Measurements from ENCODE around the gene ESF1.

DNA sequence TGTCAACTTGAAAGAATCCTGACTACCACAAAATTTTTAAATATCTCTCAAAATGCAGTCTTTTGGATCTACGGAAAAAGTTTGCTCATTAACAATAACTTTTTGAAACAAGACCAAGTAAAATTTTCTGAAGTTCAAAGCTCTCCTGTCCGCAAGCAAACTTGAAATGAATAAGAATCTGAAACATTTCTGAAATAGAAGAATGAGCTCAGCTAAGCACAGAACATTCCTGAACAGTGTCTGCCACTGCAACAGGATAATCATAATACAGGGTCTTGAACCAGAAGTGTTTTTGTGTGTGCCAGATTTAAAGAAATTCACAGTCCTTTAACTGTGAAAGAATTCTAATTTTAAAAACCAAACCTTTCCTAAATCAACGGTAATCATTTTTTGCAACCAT lies 96.9 kb downstream of the ESF1 start:
- TF ChIP-seq, protein P1, sequence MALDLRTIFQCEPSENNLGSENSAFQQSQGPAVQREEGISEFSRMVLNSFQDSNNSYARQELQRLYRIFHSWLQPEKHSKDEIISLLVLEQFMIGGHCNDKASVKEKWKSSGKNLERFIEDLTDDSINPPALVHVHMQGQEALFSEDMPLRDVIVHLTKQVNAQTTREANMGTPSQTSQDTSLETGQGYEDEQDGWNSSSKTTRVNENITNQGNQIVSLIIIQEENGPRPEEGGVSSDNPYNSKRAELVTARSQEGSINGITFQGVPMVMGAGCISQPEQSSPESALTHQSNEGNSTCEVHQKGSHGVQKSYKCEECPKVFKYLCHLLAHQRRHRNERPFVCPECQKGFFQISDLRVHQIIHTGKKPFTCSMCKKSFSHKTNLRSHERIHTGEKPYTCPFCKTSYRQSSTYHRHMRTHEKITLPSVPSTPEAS (tag by site-specific recombination; IDR thresholded peaks at IDR 0.05), result no peak
- TF ChIP-seq, protein P2, sequence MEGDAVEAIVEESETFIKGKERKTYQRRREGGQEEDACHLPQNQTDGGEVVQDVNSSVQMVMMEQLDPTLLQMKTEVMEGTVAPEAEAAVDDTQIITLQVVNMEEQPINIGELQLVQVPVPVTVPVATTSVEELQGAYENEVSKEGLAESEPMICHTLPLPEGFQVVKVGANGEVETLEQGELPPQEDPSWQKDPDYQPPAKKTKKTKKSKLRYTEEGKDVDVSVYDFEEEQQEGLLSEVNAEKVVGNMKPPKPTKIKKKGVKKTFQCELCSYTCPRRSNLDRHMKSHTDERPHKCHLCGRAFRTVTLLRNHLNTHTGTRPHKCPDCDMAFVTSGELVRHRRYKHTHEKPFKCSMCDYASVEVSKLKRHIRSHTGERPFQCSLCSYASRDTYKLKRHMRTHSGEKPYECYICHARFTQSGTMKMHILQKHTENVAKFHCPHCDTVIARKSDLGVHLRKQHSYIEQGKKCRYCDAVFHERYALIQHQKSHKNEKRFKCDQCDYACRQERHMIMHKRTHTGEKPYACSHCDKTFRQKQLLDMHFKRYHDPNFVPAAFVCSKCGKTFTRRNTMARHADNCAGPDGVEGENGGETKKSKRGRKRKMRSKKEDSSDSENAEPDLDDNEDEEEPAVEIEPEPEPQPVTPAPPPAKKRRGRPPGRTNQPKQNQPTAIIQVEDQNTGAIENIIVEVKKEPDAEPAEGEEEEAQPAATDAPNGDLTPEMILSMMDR (tag by site-specific recombination; IDR thresholded peaks at IDR 0.05), result no peak
- no peak for TF ChIP-seq FEZF1 (tag by site-specific recombination; IDR thresholded peaks at IDR 0.05)
- TF ChIP-seq, protein P3, sequence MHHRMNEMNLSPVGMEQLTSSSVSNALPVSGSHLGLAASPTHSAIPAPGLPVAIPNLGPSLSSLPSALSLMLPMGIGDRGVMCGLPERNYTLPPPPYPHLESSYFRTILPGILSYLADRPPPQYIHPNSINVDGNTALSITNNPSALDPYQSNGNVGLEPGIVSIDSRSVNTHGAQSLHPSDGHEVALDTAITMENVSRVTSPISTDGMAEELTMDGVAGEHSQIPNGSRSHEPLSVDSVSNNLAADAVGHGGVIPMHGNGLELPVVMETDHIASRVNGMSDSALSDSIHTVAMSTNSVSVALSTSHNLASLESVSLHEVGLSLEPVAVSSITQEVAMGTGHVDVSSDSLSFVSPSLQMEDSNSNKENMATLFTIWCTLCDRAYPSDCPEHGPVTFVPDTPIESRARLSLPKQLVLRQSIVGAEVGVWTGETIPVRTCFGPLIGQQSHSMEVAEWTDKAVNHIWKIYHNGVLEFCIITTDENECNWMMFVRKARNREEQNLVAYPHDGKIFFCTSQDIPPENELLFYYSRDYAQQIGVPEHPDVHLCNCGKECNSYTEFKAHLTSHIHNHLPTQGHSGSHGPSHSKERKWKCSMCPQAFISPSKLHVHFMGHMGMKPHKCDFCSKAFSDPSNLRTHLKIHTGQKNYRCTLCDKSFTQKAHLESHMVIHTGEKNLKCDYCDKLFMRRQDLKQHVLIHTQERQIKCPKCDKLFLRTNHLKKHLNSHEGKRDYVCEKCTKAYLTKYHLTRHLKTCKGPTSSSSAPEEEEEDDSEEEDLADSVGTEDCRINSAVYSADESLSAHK (tag by site-specific recombination; IDR thresholded peaks at IDR 0.05), result no peak
- no peak for TF ChIP-seq ZNF146 (tag by site-specific recombination; IDR thresholded peaks at IDR 0.05)
- no peak for TF ChIP-seq MYNN (tag by site-specific recombination; IDR thresholded peaks at IDR 0.05; ENCODE audit: borderline replicate concordance)
- TF ChIP-seq YY1 (tag by site-specific recombination; IDR thresholded peaks at IDR 0.05), result no peak
